ENCODE data around the gene MPEG1.

MPEG1 gene

DNA sequence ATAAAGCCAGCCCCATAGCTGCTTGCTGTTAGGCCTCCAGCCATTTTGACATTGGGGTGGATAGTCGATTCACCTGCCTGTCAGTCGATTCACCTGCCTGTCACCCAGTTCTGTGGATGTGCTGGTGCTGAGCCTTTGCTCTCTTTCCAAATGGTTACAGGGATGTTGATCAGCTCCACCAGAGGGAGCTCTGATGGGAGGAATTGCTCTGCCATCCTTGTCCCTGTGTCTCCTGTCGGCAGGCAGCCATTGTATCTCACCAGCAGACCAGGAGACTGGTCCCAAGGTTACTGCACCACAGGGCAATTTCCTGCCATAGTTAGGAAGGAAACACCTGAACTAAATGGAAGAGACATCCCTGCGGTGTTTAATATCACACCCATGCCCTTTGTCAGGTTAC lies 6.1 kb downstream of the MPEG1 start:
- peak; percentile 45 for DNase-seq (ENCODE audit: low read depth)

GRCh38 chr11:59205648-59206047 lies 7.1 kb downstream of the MPEG1 start:
- no peak overlapping the region for H3K4me3 ChIP-seq (ENCODE audit: low read depth, low read length)
- DNase-seq (ENCODE audit: low read depth) = no peak

More for the DNA sequence above, 6.1 kb downstream of the MPEG1 start:
- TF ChIP-seq MAX (IDR thresholded peaks at IDR 0.05; ENCODE audit: low read depth, low read length) (no peak), MYC (IDR thresholded peaks at IDR 0.05; ENCODE audit: low read depth, low read length) (no peak), POLR2A (IDR thresholded peaks at IDR 0.05; ENCODE audit: extremely low read depth, insufficient read length) (no peak)
- TF ChIP-seq, protein P1, sequence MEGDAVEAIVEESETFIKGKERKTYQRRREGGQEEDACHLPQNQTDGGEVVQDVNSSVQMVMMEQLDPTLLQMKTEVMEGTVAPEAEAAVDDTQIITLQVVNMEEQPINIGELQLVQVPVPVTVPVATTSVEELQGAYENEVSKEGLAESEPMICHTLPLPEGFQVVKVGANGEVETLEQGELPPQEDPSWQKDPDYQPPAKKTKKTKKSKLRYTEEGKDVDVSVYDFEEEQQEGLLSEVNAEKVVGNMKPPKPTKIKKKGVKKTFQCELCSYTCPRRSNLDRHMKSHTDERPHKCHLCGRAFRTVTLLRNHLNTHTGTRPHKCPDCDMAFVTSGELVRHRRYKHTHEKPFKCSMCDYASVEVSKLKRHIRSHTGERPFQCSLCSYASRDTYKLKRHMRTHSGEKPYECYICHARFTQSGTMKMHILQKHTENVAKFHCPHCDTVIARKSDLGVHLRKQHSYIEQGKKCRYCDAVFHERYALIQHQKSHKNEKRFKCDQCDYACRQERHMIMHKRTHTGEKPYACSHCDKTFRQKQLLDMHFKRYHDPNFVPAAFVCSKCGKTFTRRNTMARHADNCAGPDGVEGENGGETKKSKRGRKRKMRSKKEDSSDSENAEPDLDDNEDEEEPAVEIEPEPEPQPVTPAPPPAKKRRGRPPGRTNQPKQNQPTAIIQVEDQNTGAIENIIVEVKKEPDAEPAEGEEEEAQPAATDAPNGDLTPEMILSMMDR (IDR thresholded peaks at IDR 0.05; ENCODE audit: low read depth, low read length) = peak; percentile 65
- no peak overlapping the region for H3K4me3 ChIP-seq (ENCODE audit: low read depth, low read length)

DNA sequence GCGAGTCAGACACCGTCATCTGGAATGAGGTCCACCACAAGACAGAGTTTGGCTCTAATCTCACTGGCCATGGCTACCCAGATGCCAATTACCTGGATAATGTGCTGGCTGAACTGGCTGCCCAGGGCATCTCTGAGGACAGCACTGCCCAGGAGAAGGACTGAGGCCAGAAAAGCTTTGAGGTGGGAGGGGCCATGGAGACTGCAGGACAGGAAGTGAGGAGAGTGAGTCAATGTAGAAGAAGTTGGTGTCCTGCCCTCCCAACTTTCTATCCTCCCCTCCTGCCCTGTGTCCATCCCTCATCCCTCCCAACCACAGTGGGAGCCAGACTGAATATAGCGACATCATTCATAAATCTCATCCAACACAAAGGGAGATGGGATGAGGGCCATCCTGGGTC lies 8.0 kb downstream of the MPEG1 start:
- TF ChIP-seq, protein P1 (IDR thresholded peaks at IDR 0.05; ENCODE audit: low read depth, low read length) = no peak
- TF ChIP-seq POLR2A (IDR thresholded peaks at IDR 0.05; ENCODE audit: extremely low read depth, insufficient read length) = no peak
- TF ChIP-seq MYC (IDR thresholded peaks at IDR 0.05; ENCODE audit: low read depth, low read length) = no peak
- no peak for TF ChIP-seq MAX (IDR thresholded peaks at IDR 0.05; ENCODE audit: low read depth, low read length)
- no peak overlapping the region for H3K4me3 ChIP-seq (ENCODE audit: low read depth, low read length)
- DNase-seq (ENCODE audit: low read depth) = no peak

More at GRCh38 chr11:59205648-59206047, 7.1 kb downstream of the MPEG1 start:
- TF ChIP-seq, protein P1 (IDR thresholded peaks at IDR 0.05; ENCODE audit: low read depth, low read length) = no peak
- TF ChIP-seq MYC (IDR thresholded peaks at IDR 0.05; ENCODE audit: low read depth, low read length) = no peak
- no peak for TF ChIP-seq POLR2A (IDR thresholded peaks at IDR 0.05; ENCODE audit: extremely low read depth, insufficient read length)
- no peak for TF ChIP-seq MAX (IDR thresholded peaks at IDR 0.05; ENCODE audit: low read depth, low read length)

DNA sequence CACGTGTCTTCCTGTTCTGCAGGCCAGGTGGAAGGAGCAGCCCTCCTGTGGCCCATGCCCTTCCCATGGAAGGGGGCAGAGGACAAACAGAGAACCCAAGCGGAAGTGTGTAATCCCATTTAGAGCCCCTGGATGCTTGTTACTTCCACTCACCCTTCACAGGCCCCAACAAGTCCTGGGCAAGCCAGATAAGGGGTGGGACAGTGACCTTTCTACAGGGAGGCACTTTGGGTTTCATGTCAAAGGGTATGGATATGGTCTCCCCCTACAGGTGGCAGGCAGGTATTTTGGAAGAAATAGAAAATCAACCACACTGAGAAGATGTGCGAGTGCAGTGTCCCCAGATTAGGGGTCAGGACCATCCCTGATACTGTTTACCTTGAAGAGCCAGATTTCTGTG lies 11.4 kb downstream of the MPEG1 start:
- TF ChIP-seq, protein P1 (IDR thresholded peaks at IDR 0.05; ENCODE audit: low read depth, low read length) = peak; percentile 7
- no peak for TF ChIP-seq MAX (IDR thresholded peaks at IDR 0.05; ENCODE audit: low read depth, low read length)
- DNase-seq (ENCODE audit: low read depth) = no peak
- no peak overlapping the region for H3K4me3 ChIP-seq (ENCODE audit: low read depth, low read length)

- H3K4me3 ChIP-seq (ENCODE audit: low read depth, low read length) = no peak overlapping the region
- no peak for DNase-seq (ENCODE audit: low read depth)
- TF ChIP-seq MYC (IDR thresholded peaks at IDR 0.05; ENCODE audit: low read depth, low read length) (no peak), MAX (IDR thresholded peaks at IDR 0.05; ENCODE audit: low read depth, low read length) (no peak), POLR2A (IDR thresholded peaks at IDR 0.05; ENCODE audit: extremely low read depth, insufficient read length) (no peak)
- TF ChIP-seq, protein P1 (IDR thresholded peaks at IDR 0.05; ENCODE audit: low read depth, low read length) = no peak
These were observed 12.3 kb downstream of the MPEG1 start for GRCh38 chr11:59200423-59200746.
